GM21423 (cell line): ENCODE data around the gene CHST12.

Experiments
- ATAC-seq: cut with Tn5 transposase; IDR thresholded peaks from one replicate; pipeline ENCODE4 v1.9.1; 2021; ENCODE audit warnings: mild to moderate bottlenecking, moderate library complexity; ENCODE audit not compliant: unreplicated experiment

CHST12 gene

DNA sequence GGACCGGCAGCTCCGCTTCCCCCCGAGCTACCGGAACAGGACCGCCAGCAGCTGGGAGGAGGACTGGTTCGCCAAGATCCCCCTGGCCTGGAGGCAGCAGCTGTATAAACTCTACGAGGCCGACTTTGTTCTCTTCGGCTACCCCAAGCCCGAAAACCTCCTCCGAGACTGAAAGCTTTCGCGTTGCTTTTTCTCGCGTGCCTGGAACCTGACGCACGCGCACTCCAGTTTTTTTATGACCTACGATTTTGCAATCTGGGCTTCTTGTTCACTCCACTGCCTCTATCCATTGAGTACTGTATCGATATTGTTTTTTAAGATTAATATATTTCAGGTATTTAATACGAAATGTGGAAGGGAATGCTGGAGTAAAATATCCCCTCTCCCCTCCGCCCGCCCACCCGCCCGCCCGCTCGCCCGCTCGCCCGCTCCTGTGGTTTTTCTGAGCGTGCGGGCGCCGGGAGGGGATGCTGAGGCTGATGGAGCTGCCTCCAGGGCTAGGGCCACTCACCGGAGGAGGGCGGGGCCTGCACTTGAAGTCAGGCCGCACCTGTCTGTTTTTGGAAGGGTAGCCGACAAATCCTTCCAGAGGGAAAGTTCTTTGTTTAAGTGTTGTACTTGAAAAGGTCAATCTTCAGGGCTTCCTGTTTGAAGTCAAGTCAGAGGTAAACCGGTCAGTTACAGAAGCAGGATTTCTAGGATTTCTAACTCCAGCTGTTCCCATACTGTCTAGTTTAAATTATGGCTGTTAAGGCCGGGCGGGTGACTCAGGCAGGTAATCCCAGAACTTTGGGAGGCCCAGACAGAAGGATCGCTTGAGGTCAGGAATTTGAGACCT lies 30.5 kb downstream of the CHST12 start:
- no peak for ATAC-seq

DNA sequence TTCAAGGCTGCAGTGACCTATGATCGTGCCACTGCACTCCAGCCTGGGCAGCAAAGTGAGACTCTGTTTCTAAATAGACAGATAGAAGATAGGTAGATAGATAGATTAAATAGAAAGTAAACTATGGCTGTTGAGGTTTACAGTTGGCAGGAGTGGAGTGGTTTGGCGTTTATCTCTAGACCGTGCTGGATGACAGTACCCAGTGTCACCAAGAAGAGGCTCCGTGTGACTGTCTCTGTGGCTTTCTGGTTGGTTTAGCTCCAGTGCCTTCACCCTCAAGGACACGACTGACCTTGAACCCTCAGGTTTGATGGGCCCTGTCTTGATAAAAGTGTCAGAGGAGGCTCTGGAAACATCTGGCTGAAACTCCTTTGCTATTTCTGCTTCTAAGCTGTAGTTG lies 31.7 kb downstream of the CHST12 start:
- no peak for ATAC-seq

DNA sequence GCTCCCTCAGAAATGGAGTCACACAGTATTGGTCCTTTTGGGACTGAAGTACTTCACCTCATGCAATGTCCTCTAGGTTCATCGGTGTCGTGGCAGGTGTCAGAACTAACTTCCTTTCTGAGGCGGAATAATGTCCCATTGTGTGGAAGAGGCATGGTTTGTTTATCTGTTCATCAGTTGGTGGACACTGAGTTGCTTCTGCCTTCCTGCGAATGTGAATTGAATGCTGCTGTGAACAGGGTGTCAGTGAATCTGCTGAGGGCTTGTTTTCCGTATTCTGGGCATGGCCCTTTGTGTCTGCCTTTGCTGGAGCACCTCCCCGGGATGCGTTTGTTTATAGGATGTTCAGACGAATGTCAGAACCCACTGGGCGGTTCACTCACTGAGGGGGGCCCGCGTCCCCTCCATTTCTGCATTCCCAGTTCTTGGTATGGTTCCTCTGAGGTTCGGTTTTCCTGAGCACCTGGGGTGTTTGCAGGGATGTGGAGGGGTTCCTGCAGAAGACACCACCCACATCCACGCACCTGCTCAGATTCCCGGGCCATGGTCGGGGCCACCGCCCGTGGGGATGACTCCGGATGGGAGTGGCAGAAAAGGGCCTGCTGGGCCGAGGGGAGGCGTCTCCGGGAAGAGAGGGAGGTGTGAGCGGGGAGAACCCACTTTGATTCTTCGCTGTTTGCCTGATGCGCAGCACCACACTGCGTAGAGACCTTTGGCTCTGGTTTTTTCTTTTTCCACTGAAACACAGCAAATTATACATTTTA lies 33.1 kb downstream of the CHST12 start:
- ATAC-seq = no peak

DNA sequence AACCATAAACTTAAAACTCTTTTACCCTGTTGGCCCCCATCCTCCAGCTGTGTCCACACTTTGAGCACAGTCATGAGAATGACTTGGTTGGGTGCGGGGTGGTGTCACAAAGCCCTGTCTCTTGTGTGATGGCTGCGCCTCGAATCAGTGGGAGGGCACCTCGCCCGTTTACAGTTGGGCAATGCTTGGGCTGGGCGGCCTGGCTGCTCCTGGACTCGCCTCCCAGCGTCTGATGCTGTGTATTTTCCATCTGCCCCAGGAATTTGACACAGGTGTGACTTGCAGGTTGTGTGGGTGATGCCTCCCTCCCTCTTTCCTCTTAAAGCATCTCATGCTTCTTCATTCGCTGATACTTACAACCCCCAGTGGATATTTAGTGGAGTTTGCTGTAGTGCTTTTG lies 33.7 kb downstream of the CHST12 start:
- no peak for ATAC-seq

DNA sequence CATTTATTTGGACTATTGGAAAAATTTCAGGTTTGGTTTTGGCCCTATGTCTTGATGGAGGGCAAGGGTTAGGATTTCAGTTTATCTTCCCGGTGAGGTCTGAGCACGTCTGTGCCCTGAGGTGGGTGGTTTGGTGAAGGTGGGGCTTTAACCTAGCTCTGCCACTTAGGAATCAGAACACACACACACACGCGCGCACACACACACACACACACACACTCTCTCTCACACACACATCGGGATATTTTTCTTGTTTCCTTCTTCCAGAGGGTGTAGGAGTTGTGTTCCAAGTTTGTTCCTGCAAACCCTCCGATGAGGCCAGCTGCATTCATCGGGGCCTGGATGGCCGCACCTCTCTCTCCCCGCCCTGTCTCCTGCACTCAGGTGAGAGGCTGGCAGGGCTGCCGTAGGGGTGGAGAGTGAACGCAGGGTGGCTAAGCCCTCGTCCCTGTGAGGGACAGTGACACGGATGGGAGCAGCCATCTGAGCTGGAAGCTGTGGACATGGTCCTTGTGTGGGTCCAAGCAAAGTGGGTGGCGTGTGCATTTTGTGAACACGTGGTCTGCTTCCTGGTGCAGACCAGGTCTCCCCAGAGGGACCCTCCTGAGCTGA lies 34.2 kb downstream of the CHST12 start:
- ATAC-seq = no peak

DNA sequence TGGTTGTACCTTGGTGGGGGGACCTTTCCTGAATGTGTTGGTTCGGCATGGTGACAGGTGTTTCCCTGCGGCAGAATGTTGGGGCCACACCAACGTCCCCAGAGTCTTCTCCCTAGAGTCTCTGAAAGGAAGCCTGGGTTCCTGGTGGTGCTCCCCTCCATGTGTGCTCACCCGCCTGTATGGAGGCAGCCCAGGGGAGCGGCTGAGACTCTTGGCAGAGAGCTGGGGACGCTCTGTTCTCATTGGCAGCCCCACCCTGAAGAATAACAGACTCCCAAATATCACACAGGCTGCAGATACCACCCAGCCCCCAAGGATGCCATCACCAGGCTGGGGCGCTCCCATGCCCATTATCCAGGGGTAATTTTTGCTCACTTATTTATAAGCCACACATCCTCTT lies 34.8 kb downstream of the CHST12 start:
- no peak for ATAC-seq

DNA sequence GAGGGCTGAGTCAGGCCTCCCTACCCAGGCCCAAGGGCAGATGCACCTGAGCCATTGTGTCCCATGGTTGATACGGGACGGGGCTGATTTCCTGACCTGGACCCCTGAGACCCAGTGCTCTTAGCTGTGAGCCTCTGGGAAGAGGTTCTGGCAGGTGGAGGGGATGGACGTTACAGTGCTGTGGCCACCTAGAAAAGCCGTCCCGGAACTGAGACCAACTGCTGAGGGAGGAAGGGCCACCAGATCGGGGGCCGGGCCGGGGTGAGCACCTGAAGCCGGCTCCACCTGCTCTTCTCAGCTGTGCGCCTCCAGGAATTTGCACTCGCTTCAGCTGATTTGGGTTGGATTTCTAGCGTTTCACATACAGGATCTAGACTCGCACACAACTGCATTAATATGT lies 35.4 kb downstream of the CHST12 start:
- ATAC-seq = no peak

DNA sequence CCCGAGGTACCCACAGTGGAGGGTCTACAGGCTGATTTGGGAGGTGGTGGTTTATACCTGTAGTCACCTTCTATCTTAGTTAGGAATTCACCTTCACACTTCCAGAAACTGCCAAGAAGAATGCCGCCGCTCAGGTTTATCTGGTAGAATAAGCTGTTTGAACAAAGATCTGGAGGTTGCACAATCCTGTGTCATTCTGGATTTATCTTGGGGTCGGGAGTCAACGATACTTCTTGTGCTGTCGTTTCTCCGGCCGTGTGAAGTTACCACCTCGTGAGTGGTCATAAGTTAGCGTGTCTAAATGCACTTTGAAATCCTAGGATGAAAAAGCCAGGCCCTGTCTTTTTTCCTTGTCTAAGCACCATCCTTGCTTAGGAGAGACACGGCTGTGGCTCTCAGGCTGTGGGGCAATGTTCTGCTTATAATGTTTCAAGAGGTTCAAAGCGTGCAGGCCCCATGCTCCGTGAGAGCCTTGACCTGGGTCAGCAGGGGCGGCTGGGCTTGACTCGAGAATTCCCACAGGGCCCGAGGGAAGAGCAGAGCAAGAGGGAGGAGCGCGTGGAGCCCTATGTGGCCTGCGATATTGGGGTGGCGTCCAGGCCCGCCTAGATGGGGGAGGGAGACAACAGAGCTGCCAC lies 37.3 kb downstream of the CHST12 start:
- ATAC-seq = no peak

DNA sequence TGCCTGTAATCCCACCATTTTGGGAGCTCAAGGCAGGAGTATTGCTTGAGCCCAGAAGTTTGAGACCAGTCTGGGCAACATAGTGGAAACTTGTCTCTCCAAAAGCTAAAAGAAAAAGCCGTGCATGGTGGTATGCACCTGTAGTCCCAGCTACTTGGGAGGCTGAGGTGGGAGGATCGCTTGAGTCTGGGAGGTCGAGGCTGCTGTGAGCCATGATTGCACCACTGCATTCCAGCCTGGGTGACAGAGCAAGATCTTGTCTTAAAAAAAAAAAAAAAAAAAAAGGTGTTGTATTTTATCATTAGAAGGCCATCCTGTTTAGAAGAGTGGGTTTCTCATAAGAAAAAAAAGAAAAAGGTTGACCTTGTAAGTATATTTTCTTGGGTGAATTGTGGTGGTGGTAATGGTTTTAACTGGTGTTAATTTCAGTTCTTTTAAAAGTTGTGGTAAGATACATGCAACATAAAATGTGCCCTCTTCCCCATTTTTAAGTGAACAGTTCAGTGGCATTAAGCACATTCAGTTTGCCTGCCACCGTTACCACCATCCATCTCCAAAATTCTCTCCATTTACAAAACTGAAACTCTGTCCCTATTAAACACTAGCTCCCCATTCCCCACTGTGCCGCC lies 38.1 kb downstream of the CHST12 start:
- ATAC-seq = no peak

DNA sequence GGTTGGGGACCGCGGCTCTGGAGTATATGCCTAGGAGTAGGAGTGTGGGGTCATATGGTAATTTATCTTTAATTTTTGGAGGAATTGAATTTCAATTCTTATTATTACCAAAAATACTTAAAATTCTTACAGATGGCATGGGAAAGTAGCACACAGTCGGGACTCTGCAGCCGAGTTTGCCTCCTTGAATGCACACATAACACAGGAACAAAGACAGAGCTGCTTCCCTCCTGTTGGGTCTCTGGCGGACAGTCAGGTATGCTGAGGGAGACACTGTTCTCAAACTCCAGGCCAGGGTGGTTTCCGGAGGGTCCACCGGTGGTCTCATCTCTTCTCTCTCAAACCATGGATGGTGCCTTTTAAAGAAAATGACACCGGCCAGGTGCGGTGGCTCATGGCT lies 40.1 kb downstream of the CHST12 start:
- ATAC-seq = no peak

DNA sequence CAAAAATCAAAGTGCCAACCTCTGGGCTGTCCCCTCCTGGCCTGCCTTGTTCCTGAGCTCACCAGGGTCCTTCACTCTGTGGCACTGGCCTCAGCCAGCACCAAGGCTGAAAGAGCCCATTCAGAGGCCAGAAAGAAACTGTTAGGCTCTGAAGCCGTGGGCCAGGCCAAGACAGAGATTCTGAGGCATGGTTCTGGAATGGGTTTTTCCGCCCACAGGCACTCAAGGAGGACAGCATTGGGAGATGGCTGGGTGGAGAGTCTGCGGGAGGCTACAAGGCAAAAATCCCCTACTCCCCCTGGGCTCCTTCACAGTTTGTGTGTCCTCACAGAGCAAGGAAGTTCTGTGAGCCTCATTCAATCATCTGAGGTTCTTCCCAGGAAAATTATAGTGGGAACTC lies 41.1 kb downstream of the CHST12 start:
- no peak for ATAC-seq

DNA sequence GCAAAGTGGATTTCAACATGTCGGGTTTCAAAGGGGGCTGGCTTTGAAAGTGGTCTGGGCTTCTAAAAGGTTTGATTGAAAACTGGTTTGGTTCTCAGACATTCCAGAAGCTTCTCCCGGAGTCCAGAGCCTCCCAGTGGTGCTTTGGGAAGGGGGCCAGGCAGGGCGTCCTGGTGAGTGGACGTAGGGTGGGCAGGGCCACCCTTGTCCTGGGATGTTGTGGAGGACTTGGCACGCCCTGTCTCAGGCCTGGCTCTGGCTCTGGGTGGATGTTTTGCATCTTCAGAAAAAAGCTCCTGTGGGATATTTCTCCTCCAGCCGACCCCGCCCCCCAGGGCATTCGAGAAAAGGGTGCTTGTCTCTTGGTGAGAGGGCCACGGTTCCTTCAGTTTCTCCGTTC lies 41.6 kb downstream of the CHST12 start:
- ATAC-seq = no peak

DNA sequence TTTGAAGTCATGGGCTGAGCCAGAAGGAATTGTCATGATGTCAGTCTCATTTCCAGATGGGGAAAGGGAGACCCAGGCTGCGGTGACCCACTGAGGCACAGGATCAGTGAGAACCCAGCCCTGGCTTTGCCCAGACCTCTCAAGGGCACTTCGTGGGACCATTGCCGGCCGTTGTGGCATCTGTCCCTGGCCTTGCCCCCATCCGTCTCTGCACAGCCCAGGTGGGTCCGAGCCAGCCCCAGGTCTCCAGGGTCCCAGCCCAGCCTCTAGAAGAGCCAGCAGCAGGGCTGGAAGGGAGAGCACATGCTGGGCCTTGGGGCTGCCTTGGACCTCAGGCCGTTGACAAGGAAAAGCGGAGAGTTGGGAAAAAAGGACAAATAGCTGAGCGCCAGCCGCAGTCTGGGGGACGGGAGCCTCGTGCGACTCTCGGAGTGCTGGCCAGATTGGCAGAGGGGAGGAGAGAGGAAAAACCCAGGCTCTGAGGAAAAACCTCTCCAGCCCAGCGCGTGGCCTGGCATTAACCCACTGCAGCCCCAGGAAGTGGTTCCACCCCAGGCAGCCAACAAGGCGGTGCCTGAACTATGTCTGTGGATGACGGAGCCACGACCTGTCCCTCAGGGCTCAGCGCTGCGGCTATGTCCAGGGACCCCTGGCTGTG lies 42.6 kb downstream of the CHST12 start:
- ATAC-seq = no peak

DNA sequence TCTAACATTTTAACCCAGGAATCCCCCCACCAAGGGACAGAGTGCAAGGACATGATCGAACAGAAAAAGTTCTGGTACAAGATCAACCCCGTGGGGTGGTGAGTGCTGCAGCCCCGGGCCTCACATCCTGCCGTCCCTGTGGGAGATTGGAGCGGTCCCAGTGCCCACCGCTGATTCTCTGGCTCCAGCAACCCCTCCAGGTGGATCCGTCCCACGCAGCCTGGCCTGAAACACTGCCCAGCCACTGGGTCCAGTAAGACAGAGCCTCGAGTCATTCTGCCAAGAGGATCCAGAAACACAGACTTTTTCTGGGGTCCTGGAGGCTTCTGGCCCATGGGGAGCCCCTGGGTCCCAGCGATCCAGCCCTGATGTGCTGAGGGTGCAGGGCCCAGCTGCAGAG lies 43.3 kb downstream of the CHST12 start:
- ATAC-seq = no peak

DNA sequence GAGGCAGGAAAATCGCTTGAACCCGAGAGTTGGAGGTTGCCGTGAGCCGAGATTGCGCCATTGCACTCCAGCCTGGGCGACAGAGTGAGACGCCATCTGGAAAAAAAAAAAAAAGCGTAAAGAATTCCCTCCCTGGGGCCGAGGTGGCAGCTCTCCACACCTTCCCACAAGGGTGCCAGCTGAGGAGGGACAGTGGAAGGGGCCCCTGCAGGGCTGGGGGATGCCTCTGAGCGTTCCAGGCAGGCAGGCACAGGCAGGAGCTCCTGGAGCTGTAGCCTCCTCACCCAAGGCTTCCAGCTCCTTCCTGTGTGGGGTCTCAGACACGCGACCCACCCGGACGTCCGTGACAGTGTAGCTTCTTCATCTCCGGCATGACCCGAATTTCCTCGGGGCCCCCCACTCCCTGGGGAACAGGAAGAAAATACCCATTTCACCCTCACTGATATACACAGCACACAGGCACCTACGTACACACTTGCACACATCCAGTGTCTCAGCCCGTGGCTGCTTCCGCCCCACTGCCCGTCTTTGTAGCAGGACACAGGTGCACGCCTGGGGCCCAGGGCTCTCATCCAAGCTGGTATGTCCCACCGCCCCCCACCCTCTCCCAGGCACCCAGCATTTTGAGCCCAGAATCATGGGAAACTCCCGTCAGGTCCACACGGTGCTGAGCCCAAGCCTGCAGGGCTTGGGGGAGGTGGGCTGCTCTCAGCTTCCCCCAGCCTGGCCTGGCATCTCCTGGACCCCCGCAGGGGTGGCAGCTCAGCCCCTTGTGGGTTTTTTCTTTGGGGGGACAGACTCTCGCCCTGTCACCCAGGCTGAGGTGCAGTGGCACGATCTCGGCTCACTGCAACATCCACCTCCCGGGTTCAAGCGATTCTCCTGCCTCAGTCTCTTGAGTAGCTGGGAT lies 47.0 kb downstream of the CHST12 start:
- no peak for ATAC-seq

DNA sequence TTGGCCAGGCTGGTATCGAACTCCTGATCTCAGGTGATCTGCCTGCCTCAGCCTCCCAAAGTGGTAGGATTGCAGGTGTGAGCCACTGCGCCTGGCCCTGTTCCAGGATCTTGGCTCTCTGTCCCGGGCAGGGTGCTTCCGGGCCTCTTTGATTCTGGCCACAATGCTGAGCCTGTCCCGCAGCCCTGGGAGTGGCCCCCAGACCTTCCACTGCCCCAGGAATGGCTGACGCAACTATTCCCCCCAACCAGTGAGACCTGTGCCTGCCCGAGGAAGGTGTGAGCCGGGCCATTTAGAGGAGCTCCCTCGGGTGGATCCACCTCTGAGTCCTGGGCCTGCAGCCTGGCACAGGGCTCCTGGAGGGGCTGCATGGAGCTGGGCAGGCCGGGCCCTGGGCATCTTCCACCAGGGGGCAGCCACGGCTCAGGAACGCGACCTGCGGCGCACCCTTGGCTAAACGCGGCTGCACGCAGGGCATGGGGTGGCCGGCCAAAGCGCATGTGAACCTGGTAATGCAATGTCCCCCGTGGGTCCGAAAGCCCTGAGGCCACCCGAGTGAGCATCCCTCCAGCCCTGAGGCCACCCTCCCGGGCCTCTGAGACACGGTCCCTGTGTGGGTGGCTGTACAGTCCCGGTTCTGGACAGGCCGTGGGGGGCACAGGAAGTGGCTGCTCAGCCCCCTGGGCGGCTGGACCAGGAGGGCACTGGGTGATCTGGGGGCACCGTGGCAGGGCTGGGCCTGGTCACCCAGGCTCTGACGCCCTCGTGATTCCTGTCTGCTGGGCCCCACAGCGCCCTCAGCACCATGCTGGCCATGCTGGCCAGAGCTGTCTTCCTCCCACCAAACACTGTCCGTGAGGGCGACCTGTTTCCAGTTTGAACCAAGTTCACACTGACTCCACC lies 48.0 kb downstream of the CHST12 start:
- ATAC-seq = peak; percentile 83

DNA sequence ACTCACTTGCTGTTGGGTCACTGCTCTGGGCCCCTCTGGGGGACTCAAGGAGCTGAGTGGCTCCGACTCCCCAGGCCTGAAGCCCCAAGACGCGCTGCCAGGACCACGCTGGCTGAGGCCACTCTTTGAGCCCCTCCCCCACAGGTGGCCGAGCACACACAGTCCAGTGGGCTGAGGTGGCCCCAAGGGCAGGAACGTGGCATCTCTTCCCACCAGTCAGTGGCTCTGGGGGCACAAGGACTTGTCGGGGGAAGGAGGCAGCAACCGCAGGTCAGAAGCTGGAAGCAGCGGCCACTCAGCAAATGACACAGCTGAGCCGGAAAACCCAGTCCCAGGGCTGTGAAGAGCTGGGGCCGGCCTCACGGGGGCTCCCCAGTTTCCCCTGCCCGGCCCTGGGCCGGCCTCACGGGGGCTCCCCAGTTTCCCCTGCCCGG lies 48.7 kb downstream of the CHST12 start:
- peak; percentile 36 for ATAC-seq

DNA sequence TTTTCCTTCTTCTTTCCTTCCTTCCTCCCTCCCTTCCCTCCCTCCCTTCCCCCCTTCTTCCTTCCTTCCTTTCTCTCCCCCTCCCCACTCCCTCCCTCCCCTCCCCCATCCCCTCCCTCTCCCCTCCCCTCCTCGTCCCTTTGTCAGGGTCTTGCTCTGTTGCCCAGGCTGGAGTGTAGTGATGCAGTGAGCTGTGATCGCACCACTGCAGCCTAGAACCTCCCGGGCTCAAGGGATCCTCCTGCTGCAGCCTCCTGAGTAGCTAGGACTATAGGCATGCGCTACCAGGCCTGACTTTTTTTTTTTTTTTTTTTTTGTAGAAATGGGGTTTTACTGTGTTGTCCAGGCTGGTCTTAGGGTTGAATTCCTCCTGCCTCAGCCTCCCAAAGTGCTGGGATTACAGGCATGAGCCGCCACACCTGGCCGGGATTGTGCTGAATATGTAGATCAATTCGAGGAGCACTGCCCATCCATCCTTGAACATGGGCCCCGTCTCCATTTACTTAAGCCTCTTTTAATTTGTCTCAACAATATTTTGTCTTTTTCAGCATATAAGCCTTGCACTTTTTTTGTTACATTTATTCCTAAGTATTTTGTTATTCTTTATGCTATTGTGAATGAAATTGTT lies 49.3 kb downstream of the CHST12 start:
- ATAC-seq = no peak
